HepG2 (cell line): Measurements from ENCODE around the gene ECSCR. TPM values are rescaled to one million over a fixed set of nuclear protein-coding genes. Genes with fewer than 3 reads are reported as not detected.

Experiments
- CENPX ChIP-seq: sonication (generic); formaldehyde crosslinking; IDR thresholded peaks from 2 replicates; pipeline ENCODE4 v1.9.0; 2021; ENCODE audit warnings: mild to moderate bottlenecking, missing genetic modification reagents, moderate library complexity
- CREM ChIP-seq, 2 experiments: sonication (generic) in 1 of 2; formaldehyde crosslinking in 1 of 2; IDR thresholded peaks; 2 replicates each; pipeline versions ENCODE4 v1.4.0 to v1.6.1; 2016 to 2020; ENCODE audit warnings: antibody characterized with exemption in 1 of 2, mild to moderate bottlenecking in 1 of 2, missing genetic modification reagents in 1 of 2
- GATAD2A ChIP-seq: IDR thresholded peaks from 2 replicates; pipeline ENCODE4 v1.6.1; 2016
- GTF2F1 ChIP-seq: fragments of 150-350 bp; IDR thresholded peaks from 2 replicates; pipeline ENCODE4 v1.6.1; 2014; ENCODE audit warnings: low read length
- HNF4A ChIP-seq: sonication (generic); formaldehyde crosslinking; IDR thresholded peaks from 2 replicates; pipeline ENCODE4 v1.4.0; 2020; ENCODE audit warnings: missing genetic modification reagents
- KMT2A ChIP-seq: sonication (generic); formaldehyde crosslinking; IDR thresholded peaks from 2 replicates; pipeline ENCODE4 v1.4.0; 2020; ENCODE audit warnings: missing genetic modification reagents
- NFKB2 ChIP-seq: sonication (generic); formaldehyde crosslinking; IDR thresholded peaks from 2 replicates; pipeline ENCODE4 v1.4.0; 2020; ENCODE audit warnings: missing genetic modification reagents, borderline replicate concordance
- NONO ChIP-seq, 2 experiments: fragments of 450-650 bp in 1 of 2; sonication (generic) in 1 of 2; formaldehyde crosslinking in 1 of 2; IDR thresholded peaks in 1 of 2; conservative IDR thresholded peaks in 1 of 2; 2 replicates each; pipeline versions ENCODE4 v1.6.1 to v1.8.0; 2017 to 2022; ENCODE audit warnings: mild to moderate bottlenecking in 1 of 2, missing genetic modification reagents in 1 of 2, moderate library complexity in 1 of 2
- SNAPC2 ChIP-seq: sonication (generic); formaldehyde crosslinking; IDR thresholded peaks from 2 replicates; pipeline ENCODE4 v1.8.1; 2022; ENCODE audit warnings: mild to moderate bottlenecking, missing genetic modification reagents
- SPEN ChIP-seq: sonication (generic); formaldehyde crosslinking; IDR thresholded peaks from 2 replicates; pipeline ENCODE4 v1.5.1; 2020; ENCODE audit warnings: low read depth, mild to moderate bottlenecking, missing genetic modification reagents
- TEAD3 ChIP-seq: optimal IDR thresholded peaks from 2 replicates; pipeline ENCODE3; 2016; ENCODE audit warnings: borderline replicate concordance
- ZNF138 ChIP-seq: sonication (generic); formaldehyde crosslinking; IDR thresholded peaks from 2 replicates; pipeline ENCODE4 v1.5.0; 2020; ENCODE audit warnings: mild to moderate bottlenecking, low read depth, missing genetic modification reagents
- ZNF160 ChIP-seq: sonication (generic); formaldehyde crosslinking; IDR thresholded peaks from 2 replicates; pipeline ENCODE4 v1.8.0; 2022; ENCODE audit warnings: mild to moderate bottlenecking, inconsistent platforms, missing genetic modification reagents
- ZNF205 ChIP-seq: IDR thresholded peaks from 2 replicates; pipeline ENCODE4 v1.6.1; 2018; ENCODE audit warnings: missing biosample characterization, missing genetic modification reagents
- ZNF333 ChIP-seq: sonication (generic); formaldehyde crosslinking; IDR thresholded peaks from 2 replicates; pipeline ENCODE4 v1.4.0; 2020; ENCODE audit warnings: mild to moderate bottlenecking, missing genetic modification reagents, borderline replicate concordance
- ZNF484 ChIP-seq: sonication (generic); formaldehyde crosslinking; IDR thresholded peaks from 2 replicates; pipeline ENCODE4 v1.5.1; 2020; ENCODE audit warnings: mild to moderate bottlenecking, low read depth, missing genetic modification reagents, borderline replicate concordance
- ZSCAN25 ChIP-seq: sonication (generic); formaldehyde crosslinking; IDR thresholded peaks from 2 replicates; pipeline ENCODE4 v1.8.0; 2022; ENCODE audit warnings: mild to moderate bottlenecking, missing genetic modification reagents
- polyA plus RNA-seq, 8 experiments: library from polyadenylated mRNA; depleted of rRNA in 3 of 8; stranded (reverse) in 7 of 8; unstranded in 1 of 8; fragments of >200 nt; fragmentation: Illumina TruSeq in 4 of 8; extraction: Trizol in 4 of 8; gene quantifications; 2 replicates each; pipeline versions ENCODE4 v1.2.1 to v1.2.3, GENCODE V29; 2011 to 2016; ENCODE audit warnings: low read depth in 4 of 8, missing spikeins in 1 of 8, mixed read lengths in 1 of 8; ENCODE audit not compliant: insufficient read depth in 1 of 8
- total RNA-seq, 5 experiments: library from RNA; depleted of rRNA; stranded (reverse); fragments of >200 nt; fragmentation: Illumina TruSeq; extraction: Trizol; gene quantifications; 2 replicates each; pipeline ENCODE4 v1.2.3, GENCODE V29; 2016; ENCODE audit warnings: low read depth in 1 of 5
- TF ChIP-seq, protein P1 (sequence below): sonication (generic); formaldehyde crosslinking; IDR thresholded peaks from 2 replicates; pipeline ENCODE4 v1.4.0; 2020; ENCODE audit warnings: low read depth, missing genetic modification reagents
- TF ChIP-seq, protein P2 (sequence below): sonication (generic); formaldehyde crosslinking; IDR thresholded peaks from 2 replicates; pipeline ENCODE4 v1.4.0; 2020; ENCODE audit warnings: low read depth, mild to moderate bottlenecking, missing genetic modification reagents
- TF ChIP-seq, protein P3 (sequence below): sonication (generic); formaldehyde crosslinking; IDR thresholded peaks from 2 replicates; pipeline ENCODE4 v1.8.0; 2022; ENCODE audit warnings: missing genetic modification reagents, mild to moderate bottlenecking, borderline replicate concordance
- TF ChIP-seq, protein P4 (sequence below): sonication (generic); formaldehyde crosslinking; IDR thresholded peaks from 2 replicates; pipeline ENCODE4 v1.4.0; 2020; ENCODE audit warnings: missing genetic modification reagents

The ECSCR gene
- total and polyA plus RNA-seq, 2 of the 13 experiments (the other 11 are each of a cell fraction or from before 2014, with no cell fraction given): 0.18 TPM; not detected in 1

DNA sequence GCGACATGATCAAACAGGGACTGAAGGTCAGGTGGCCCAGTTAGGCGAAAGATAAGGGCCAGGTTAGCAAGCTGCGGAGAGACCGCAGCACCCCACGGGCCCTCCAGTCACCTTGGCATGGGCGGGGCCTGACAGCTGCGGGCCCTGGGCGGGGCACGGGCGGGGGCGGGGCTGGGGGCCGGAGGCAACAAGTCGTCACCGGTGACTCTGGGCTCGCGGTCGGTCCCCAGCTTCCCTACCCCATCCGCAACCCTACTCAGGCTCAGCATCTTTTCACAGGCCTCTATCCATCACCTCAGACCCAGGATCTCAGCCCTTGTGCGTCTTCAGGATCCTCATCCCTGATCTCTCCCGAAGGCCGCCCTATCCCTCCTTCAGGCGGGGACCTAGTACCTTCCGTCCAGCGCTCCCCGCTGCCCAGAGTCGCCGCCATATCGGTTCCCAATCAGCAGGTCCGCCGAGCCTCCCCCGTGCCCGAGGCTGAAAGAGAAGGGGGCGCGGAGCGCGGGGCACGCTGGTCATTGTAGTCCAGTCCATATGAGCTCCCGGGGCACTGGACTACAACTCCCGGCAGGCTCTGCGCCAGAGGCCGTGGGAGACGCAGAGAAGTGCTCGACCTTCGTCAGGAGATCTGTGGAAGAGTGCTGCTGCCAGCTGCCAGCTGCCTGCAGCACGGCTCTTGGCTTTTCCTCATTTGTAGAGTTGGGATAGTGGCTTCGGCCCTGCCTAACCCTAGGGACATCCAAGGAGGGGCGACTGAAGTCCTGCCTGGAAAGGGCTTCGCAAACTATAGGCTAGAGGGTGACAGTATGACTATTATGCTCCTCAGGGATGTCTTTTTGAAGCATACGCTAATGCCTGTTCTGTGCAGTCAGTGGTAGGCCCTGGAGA, 23.3 kb downstream of the ECSCR start, which contains the start of gene DNAJC18 (continued):
- TF ChIP-seq ZNF333 (CRISPR knock-in tag) (0 out of 2 replicates have a peak, but pooled peaks have one; percentile 72), ZNF205 (no peak), KMT2A (CRISPR knock-in tag) (no peak), SNAPC2 (CRISPR knock-in tag) (no peak), HNF4A (CRISPR knock-in tag) (no peak), ZNF160 (CRISPR knock-in tag) (0 out of 2 replicates have a peak, but pooled peaks have one; percentile 34), NFKB2 (CRISPR knock-in tag) (no peak; the same call in 1 of the 2 replicates), ZNF484 (no peak), TEAD3 (CRISPR knock-in tag) (no peak), CREM (IDR thresholded peaks at IDR 0.05) (peak; percentile 83), CREM (CRISPR knock-in tag; IDR thresholded peaks at IDR 0.05) (no peak), ZNF138 (CRISPR knock-in tag) (peak; percentile 69; the same call in 1 of the 2 replicates), ZSCAN25 (CRISPR knock-in tag) (no peak), GTF2F1 (no peak), SPEN (peak; percentile 79), CENPX (CRISPR knock-in tag) (no peak), NONO (IDR thresholded peaks at IDR 0.05) (no peak), NONO (CRISPR knock-in tag; conservative IDR thresholded peaks at IDR 0.05) (0 out of 2 replicates have a peak, but pooled peaks have one; percentile 67), GATAD2A (CRISPR knock-in tag) (no peak; the same call in 1 of the 2 replicates)
- TF ChIP-seq, protein P1, sequence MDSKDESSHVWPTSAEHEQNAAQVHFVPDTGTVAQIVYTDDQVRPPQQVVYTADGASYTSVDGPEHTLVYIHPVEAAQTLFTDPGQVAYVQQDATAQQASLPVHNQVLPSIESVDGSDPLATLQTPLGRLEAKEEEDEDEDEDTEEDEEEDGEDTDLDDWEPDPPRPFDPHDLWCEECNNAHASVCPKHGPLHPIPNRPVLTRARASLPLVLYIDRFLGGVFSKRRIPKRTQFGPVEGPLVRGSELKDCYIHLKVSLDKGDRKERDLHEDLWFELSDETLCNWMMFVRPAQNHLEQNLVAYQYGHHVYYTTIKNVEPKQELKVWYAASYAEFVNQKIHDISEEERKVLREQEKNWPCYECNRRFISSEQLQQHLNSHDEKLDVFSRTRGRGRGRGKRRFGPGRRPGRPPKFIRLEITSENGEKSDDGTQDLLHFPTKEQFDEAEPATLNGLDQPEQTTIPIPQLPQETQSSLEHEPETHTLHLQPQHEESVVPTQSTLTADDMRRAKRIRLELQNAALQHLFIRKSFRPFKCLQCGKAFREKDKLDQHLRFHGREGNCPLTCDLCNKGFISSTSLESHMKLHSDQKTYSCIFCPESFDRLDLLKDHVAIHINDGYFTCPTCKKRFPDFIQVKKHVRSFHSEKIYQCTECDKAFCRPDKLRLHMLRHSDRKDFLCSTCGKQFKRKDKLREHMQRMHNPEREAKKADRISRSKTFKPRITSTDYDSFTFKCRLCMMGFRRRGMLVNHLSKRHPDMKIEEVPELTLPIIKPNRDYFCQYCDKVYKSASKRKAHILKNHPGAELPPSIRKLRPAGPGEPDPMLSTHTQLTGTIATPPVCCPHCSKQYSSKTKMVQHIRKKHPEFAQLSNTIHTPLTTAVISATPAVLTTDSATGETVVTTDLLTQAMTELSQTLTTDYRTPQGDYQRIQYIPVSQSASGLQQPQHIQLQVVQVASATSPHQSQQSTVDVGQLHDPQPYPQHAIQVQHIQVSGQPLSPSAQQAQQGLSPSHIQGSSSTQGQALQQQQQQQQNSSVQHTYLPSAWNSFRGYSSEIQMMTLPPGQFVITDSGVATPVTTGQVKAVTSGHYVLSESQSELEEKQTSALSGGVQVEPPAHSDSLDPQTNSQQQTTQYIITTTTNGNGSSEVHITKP (CRISPR knock-in tag): peak; percentile 67
- TF ChIP-seq, protein P2, sequence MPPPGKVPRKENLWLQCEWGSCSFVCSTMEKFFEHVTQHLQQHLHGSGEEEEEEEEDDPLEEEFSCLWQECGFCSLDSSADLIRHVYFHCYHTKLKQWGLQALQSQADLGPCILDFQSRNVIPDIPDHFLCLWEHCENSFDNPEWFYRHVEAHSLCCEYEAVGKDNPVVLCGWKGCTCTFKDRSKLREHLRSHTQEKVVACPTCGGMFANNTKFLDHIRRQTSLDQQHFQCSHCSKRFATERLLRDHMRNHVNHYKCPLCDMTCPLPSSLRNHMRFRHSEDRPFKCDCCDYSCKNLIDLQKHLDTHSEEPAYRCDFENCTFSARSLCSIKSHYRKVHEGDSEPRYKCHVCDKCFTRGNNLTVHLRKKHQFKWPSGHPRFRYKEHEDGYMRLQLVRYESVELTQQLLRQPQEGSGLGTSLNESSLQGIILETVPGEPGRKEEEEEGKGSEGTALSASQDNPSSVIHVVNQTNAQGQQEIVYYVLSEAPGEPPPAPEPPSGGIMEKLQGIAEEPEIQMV (CRISPR knock-in tag): peak; percentile 94
- TF ChIP-seq, protein P3, sequence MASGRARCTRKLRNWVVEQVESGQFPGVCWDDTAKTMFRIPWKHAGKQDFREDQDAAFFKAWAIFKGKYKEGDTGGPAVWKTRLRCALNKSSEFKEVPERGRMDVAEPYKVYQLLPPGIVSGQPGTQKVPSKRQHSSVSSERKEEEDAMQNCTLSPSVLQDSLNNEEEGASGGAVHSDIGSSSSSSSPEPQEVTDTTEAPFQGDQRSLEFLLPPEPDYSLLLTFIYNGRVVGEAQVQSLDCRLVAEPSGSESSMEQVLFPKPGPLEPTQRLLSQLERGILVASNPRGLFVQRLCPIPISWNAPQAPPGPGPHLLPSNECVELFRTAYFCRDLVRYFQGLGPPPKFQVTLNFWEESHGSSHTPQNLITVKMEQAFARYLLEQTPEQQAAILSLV: peak; percentile 28; the same call in 1 of the 2 replicates
- TF ChIP-seq, protein P4, sequence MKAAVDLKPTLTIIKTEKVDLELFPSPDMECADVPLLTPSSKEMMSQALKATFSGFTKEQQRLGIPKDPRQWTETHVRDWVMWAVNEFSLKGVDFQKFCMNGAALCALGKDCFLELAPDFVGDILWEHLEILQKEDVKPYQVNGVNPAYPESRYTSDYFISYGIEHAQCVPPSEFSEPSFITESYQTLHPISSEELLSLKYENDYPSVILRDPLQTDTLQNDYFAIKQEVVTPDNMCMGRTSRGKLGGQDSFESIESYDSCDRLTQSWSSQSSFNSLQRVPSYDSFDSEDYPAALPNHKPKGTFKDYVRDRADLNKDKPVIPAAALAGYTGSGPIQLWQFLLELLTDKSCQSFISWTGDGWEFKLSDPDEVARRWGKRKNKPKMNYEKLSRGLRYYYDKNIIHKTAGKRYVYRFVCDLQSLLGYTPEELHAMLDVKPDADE: no peak
